NCI-H1930 (cell line): ENCODE measurements around the gene FAM221B.

Experiments used
- DNase-seq, 2 experiments: peaks; one replicate each; lab custom pipeline; 2025; lab: John Stamatoyannopoulos, UW

The FAM221B gene

DNA sequence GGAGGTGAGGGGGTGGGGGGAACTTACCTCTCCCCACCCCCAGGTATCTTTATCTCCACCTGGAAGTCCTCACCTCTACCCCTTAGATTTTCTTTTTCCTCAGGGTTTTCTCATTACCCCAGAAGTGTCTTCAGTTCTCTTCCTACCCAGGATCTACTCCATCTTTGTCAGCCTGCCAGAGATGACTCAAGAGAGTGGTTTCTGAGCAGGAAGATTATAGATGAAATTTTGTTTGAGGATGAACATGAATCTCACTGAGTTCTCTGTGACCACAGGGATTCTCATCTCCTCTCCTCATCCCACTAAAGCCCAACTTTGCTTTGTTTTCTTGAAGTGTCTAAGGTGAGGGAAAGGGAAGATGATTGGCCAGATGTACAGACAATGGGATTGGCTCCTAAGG is 8.5 kb downstream of the FAM221B start:
- no peak for DNase-seq

DNA sequence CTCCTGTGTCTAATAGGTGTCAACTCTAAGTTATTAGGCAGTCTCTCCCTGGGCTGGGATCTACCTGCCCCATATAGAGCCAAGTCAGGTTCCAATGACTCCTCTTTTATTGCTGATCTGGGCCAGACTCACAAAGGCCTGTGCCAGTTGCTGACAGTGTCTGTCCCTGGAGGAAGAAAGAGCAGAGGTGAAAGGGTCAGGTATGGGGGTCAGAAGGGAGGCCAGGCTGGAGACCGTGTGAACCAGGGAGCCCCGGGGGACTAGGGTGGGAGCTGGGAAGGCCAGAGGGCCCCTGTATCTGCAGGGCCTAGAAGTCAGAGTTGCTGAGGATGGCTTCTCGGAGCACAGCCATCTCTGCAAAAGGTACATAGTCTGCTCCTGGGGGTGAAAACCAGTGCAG is 10.2 kb downstream of the FAM221B start:
- no peak for DNase-seq

DNA sequence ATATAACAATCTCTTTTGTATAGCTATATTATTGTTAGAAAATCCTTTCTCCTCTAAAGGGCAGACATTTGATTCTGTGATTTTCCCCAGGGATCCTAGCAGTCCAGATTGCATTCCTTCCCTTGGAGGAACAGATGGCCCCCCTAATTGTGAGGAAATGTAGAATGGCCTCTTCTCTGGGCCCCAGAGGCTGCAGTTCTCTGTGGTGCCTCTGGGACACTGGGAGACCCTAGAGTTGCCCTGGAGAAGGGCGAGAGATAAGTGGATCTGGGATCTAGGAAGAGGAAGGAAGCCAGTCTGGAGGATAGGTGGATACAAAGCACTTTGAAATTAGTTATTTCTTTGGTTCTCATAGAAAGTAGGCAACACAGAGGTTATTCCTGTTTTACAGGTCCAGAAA is 11.8 kb downstream of the FAM221B start:
- no peak for DNase-seq

- peak; percentile 99 for DNase-seq
Observed at GRCh38 chr9:35814841-35815543, 13.5 kb downstream of the FAM221B start, which contains the start of gene HINT2. HINT2 (minus strand) TSS chr9:35815042; CDS start chr9:35814979, 63 bp downstream.

DNA sequence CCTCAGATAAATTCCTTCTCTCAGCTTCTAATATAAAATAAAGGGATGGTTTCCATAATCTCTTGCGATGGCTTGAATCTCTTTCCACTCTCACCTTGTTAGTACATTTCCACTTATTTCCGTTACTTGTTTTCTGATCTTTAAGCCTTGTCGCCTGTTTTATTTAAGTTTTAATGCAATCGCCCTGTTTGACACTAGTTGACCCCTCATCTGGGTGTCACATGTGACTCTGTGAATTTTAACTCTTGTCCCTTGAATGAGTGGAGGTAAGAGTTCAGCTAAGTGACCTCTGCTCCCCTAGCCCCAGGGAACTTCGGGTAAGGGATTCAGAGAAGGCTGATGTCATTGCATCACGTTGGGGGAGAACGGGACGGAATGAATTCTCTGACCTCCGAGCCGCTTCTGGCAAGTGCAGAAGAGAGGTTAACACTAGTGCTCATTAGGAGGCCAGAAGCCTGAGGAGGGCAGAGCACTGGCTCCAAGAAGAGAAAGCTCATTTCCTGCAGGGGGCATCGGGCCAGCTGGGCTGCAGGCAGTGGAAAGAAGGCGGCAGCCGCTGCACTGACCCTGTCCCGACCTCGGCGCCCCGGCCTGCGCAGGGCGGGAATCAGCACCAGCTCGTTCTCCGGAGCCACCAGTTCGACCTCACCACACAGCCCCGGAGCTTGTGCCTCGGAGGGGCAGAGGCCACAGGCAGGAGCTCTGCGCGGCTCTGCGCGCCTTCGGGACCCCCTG is 14.3 kb downstream of the FAM221B start:
- DNase-seq = peak; percentile 33 to 59

GRCh38 chr9:35813434-35814105 is 15.0 kb downstream of the FAM221B start:
- peak in 1 of 2 experiments; percentile 9 for DNase-seq

- DNase-seq = peak; percentile 94 to 98
Observed at GRCh38 chr9:35812025-35812602, 16.4 kb downstream of the FAM221B start, which contains the start of gene SPAG8. SPAG8 (minus strand) TSS chr9:35812262; CDS start chr9:35812147, 115 bp downstream.

- no peak for DNase-seq
Observed at GRCh38 chr9:35811381-35812024, 17.0 kb downstream of the FAM221B start.

DNA sequence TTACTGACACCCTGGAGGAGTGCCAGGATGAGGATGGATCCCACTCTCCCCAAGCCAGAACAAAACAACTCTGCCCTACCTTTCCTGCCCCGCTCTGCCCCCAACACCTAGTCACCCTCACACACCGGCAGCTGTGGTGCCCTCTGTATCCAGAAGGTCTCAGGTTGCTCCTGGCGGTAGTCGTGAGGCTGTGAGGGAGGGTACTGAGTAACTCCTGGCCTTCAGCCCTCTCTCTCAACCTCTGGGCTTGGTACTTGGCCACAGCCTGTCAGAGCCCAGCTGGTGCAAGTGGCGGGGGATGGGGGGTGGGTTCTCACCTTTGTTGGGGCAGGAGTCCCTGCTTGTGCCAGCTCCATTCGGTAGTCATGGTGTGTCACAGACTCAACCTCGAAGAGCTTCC is 18.4 kb downstream of the FAM221B start:
- DNase-seq = no peak

DNA sequence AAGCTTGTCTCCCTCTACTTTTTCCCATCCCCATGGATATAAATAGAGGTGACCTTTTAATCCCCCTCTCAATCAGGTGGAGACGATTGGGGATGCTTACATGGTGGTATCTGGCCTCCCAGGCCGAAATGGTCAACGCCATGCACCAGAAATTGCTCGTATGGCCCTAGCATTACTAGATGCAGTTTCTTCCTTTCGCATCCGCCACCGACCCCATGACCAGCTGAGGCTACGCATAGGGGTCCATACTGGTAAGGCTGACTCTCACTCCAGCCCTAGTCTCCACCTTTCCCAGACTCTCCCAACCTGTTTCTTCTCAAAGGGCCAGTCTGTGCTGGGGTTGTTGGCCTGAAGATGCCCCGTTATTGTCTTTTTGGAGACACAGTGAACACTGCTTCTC is 20.1 kb downstream of the FAM221B start:
- DNase-seq = no peak

DNA sequence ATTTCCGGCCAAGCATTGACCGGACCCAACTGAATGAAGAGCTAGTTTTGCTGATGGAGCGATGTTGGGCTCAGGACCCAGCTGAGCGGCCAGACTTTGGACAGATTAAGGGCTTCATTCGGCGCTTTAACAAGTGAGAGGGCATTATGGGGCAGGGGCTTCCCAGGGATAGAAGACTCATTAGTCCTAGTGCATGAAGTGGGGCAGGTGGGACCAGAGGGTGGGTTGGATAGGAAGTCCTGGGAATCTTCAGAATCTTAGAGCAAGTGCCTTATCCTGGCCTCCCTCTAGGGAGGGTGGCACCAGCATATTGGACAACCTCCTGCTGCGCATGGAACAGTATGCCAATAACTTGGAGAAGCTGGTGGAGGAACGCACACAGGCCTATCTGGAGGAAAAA is 22.4 kb downstream of the FAM221B start:
- DNase-seq = no peak

- no peak for DNase-seq
Observed at GRCh38 chr9:35801328-35802128, 27.0 kb downstream of the FAM221B start.

GRCh38 chr9:35800530-35800929 is 28.0 kb downstream of the FAM221B start:
- DNase-seq = no peak

DNA sequence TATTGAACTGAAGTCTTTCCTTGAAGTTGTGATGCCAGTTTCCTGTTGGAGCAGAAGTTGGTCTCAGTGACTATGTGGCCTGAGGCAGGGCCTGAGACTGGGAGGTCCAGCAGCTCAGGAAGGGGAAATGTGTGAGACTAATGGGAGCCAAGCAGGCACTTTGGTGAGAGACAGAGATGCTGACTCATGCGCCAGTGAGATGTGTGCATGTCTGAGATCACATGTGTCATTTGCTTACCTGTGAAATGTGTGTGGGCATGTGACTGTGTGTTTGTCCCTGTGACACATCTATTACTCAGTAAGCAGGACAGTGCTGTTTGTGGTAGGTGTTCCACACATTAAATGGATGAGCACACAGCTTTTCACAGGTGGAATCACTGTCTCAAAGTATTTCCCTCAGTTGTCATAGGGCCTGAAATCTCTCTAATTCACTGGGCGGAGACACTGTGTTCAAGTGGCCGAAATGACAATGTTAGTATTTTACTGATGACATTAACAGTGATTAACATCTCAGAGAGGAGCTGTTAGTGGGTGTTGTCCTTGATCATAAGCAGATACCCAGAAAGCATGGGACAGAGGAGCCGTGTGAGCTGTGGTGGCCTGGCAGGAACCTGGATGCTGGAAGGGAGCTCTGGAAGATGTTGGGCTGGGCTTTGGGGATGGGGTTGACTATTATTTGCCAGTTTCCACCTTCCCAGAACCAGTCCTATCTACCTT is 29.7 kb downstream of the FAM221B start:
- no peak for DNase-seq

DNA sequence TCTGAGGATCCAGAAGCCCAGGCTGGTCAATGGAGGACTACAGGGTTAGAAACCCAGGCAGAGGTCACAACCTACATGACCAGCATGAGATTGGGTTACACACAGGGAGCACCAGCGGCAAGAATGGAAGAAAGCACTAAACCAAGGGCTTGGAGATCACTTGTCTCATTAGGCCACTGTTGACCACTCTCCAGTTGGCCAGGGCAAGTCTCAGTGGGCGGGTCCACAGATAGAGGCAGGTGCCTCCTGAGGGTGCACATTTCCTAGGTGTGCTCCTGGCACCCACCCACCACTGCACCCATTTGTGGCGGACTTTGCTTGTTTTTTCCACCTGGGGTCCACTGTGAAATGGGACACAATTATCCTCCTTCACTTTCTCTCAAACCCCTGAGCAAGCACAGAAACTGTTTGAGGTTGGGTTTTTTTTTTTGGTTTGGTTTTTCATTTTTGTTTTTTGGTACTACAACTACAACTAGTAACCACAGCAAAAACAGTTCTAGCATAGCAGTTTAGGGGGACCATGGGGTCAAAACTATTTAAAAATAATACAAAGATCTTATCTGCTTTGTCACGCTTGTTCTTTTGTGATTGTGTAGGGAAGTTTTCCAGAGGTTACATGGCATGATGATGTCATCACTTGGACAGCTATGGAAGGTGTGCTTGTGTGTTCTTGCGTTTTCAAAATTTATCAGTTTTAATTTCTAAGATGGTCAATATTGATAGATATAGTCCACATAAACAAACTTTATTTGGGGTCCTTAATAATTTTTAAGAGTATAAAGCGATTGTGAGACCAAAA is 31.0 kb downstream of the FAM221B start:
- DNase-seq = no peak

GRCh38 chr9:35795695-35796094 is 32.8 kb downstream of the FAM221B start:
- no peak for DNase-seq

GRCh38 chr9:35793461-35793860 is 35.1 kb downstream of the FAM221B start:
- no peak for DNase-seq

DNA sequence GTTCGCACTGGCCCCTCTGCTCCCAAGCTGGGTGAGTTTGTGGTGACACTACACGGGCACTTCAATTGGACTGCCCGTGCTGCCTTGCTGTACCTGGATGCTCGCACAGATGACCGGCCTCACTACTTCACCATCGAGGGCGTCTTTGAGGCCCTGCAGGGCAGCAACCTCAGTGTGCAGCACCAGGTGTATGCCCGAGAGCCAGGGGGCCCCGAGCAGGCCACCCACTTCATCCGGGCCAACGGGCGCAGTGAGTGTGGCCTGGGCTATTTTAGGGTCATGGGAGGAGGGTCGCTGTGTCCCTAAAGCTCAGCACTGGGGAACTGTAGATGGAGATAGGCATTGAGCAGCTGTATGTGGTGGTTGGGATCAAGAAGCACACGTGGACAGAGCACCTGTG is 35.7 kb downstream of the FAM221B start:
- DNase-seq = no peak

GRCh38 chr9:35792024-35792813 is 36.3 kb downstream of the FAM221B start:
- no peak for DNase-seq
